Activated CD4-positive, CD25-positive, alpha-beta regulatory T cell treated with anti-CD3 and anti-CD28 coated beads, Interleukin-2, amount 50 U/mL, for 72 hours (primary cell): ENCODE results near the gene EID3.
"Not testable (repeated sequence)": the region's sequence is repeated elsewhere in the genome, so short reads cannot be mapped to it uniquely, and the experiment has no call there.

Experiments used
- DNase-seq: peaks from one replicate; pipeline ENCODE4 v3.0.0; 2021

EID3 gene

GRCh38 chr12:104303538-104304151 is at the start of gene EID3:
TSS of gene EID3 (plus strand) at chr12:104303739. CDS start at chr12:104303935, 196 bp downstream.
- peak; percentile 94 for DNase-seq

DNA sequence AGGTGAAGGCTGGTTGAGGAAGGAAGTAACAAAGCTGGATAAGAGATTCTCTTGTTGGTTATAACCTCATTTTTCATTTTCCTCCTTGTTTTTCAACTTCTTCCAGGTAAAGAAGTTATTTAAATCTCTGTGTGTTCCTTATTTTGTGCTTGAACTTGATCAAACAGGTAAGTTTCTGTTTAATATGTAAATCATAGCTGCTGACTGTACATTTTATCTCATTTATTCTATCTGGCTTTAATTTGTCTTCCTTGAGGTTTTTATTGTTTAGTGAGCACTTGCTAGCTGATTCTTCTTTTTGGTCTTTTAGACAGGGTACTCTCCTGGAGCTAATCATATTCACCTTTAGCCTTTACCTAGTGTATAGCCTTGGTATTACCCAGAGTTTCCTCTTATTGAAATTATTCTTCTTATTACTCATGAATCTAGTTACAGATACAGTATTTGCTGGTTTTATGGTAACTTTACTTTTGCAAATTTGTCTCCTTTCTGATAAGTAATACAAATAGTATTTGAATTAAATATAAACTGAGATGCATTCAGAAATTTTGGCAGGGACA is 45.5 kb upstream of the EID3 start:
- no peak for DNase-seq

- no peak for DNase-seq
Measured at GRCh38 chr12:104258476-104259067, 45.0 kb upstream of the EID3 start.

DNA sequence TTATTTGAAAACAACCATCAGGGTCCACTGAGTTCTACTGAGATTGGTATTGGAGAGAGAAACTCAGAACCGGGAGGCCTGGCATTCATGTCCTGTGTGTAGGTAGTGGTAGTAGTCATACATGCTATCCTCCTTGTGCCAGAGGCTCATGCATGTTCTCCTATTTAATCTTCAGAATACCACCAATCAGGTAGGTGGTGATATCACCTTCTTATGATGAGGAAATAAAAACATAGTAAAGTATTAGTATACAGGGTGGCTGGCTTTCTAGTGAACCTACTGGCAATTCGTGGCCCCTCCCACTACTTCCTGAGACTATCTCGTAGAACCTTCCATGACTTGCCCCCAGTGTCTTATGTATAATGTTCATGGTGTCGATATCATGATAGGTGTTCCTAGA is 40.5 kb upstream of the EID3 start:
- DNase-seq: no peak

- DNase-seq: no peak
Measured at GRCh38 chr12:104263580-104264358, 39.8 kb upstream of the EID3 start.

GRCh38 chr12:104265436-104265835 is 38.1 kb upstream of the EID3 start:
- not testable (repeated sequence) for DNase-seq

GRCh38 chr12:104272938-104273337 is 30.6 kb upstream of the EID3 start:
- no peak for DNase-seq

GRCh38 chr12:104273503-104273902 is 30.0 kb upstream of the EID3 start:
- no peak for DNase-seq

GRCh38 chr12:104274811-104275210 is 28.7 kb upstream of the EID3 start:
- no peak for DNase-seq

GRCh38 chr12:104275689-104276088 is 27.9 kb upstream of the EID3 start:
- DNase-seq: no peak

DNA sequence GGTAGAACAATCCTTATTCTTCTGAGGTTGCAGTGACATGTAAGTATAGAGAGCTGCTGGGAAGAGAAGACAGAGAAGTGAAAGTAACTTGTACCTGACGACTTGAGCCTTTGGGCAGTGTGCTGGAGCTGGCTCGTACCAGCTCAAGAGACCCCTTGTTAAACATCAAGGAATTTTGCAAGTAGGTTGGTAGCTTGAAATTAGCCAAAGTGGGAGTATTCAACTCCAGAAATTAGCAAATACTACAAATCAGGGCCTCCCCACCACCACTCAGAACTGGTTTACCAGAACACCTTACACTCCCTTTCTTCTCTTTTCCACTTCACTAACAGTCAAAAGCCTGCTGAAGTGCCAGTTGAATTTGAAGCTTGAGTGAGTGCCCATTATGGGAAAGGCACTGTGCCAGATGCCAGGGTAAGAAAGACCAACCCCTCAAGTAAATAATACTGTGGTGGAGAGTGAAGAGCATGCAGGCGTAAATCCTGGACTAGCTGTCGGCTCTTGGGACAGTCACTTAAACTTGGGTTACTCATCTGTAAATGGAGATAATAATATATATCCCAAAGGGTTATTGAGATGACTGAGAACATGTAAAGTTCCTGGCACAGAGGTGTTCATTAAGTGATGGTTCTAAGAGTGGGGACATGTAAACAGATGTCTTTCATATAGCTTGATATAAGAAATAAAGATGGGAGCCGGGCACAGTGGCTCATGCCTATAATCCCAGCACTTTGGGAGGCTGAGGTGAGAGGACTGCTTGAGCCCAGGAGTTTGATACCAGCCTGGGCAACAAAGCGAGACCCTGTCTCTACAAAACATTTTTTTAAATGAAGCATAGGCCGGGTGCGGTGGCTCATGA is 27.0 kb upstream of the EID3 start:
- no peak for DNase-seq

DNA sequence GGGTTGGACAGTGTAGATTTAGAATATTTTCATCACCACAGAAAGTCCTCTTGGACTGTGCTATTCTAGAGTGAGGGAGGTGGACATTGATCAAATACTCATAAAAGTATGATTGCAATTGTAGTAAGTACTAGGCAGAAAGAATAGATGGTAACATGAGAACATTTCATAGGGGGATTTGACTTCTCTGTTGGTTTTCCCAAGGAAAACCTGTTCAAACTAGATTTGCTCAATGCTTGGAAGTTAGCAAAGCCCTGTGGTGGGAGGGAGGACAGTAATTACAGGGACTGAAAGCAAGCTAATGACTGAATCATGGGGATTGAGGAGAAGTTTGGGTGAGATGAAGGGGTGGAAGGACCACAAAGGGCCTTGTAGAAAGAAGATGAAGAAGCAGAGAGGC is 24.4 kb upstream of the EID3 start:
- no peak for DNase-seq

GRCh38 chr12:104280111-104280510 is 23.4 kb upstream of the EID3 start:
- no peak for DNase-seq

DNA sequence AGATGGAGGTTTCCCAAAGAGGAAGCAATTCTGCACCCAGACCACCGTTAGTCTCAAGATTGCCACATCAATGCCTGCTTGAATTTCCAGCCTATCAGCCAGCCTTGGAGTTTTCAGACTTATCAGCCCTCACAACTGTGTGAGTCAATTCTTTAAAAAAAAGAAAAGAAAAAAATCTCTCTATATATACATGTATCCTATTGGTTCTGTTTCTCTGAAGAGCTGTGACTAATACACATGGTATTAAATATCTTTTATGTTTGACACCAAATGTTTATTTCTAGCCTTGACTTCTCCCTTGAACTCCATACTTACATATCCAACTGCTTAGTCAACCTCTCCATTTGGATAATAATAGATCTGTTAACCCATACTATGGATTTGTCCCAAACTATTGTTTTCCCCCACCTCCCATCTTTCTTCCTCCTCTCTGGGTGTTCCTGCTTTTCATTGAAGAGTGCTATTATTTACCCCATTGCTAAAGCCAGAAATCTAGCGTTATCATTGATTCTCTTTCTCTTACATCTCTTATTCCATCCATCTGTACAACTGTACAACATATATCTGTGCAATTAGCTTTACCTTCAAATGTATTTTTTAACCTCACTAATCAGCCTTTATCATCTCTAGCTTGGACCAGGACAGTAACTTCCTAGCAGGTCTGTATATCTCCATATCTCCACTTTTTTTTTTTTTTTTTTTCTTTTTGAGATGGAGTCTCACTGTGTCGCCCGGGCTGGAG is 22.7 kb upstream of the EID3 start:
- no peak for DNase-seq

- no peak for DNase-seq
Measured at GRCh38 chr12:104281636-104282035, 21.9 kb upstream of the EID3 start.

GRCh38 chr12:104282109-104282508 is 21.4 kb upstream of the EID3 start:
- DNase-seq: no peak

DNA sequence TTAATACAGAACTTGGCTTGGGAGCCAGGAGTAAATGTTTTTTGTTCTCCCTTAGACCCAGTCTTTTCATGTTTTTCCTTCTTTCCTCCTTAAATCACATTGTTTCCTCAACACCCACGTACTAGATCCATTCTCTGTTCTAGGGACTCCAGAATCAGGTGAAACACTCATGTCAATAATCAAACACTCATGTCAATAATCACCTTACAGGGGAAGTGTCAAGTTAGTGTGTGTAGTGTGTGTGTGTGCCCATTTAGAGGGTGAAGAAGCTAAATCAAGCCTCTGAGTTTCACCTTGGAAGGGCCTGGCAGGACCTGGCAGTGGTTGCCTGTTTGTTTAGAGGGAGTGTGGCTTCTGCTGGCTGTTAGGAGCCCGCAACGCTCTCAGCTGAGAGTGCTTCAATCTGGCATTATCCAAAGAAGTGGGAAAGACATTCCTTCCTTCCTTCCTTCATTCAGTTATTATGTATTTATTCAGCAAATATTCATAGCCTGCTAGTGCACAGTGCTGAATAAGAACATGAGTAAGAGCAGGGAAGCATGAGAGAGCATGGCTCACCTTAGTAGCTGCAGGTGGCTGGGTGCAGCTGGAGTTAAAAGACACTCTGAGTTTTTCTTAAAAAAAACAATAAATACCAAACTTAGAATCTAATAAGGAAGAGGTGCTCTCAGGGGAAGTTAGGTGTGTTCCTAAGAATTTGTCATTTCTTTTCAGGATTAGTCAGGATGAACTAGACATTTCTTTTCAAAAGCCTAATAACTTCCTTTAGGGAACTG is 17.6 kb upstream of the EID3 start:
- no peak for DNase-seq

DNA sequence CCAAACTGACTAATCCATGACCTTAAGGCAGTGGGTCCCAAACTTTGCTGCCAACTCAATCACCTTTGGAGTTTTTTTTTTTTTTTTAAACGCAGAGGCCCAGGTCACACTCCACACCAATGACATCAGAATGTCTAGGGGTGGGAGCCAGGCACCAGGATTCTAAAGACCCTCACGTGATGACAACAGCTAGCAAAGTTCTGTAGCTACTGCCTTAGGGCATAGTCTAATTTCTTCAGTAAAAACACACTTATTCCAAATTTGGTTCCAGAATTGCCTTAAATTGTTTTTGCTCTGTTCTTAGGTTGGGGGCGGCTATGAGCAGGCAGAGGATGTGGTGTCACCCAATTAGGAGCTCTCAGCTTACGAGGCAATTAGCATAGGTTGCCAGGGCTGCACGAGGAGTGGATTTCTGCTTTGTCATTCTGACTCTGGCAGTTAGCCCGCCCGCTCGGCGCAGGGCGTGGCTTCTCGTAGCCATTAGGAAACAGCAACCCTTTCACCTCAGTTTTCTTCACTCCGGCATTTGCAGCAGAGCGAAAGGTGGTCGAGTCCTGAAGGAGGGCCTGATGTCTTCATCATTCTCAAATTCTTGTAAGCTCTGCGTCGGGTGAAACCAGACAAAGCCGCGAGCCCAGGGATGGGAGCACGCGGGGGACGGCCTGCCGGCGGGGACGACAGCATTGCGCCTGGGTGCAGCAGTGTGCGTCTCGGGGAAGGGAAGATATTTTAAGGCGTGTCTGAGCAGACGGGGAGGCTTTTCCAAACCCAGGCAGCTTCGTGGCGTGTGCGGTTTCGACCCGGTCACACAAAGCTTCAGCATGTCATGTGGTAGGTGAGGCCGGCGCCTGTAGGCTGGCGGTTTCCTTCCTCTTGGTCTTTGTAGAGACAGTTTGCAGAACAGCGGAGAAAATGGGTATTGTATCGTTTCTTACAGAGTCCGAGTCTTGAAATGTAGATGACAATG is 16.7 kb upstream of the EID3 start:
- peak; percentile 82 for DNase-seq

DNA sequence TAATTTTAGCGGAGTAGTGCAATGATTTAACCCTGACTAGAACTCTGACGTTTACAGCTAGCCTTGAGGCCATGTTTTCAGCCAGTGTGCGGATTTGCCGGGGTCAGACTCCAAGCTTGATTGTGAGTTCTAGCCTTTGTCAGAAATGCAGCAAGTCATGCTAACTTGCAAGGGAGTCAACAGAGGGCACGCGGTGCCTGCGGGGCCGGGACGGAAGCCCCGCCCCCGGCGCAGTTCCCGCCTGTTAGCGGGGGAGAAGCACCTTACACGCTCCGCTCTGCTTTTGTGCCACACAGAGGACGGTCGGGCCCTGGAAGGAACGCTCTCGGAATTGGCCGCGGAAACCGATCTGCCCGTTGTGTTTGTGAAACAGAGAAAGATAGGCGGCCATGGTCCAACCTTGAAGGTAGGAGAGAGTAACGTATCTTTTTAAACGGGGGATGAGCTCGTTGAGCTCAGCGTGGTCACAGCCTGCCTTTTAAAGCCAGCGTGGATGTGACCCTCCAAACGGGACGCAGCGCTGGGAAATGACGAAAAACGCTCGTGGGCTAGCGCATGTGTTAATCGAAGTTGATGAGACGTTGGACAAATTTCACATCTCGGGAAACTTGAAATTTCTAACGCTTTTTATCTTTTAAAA is 14.8 kb upstream of the EID3 start:
- DNase-seq: peak; percentile 82

DNA sequence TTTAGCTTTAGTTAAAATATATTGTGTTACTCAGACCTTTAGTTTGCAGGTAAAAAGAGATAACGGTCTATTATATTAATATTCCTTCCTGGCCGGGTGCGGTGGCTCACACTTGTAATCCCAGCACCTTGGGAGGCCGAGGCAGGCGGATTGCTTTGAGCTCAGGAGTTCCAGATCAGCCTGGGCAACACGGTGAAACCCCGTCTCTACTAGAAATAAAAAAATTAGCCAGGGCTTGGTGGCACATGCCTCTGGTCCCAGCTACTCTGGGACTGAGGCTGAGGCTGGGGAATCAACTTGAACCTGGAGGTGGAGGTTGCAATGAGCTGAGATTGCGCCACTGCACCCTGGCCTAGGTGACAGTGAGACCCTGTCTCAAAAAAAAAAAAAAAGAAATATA is 13.2 kb upstream of the EID3 start:
- DNase-seq: no peak
